ENCODE results near the gene DISC1. TPM values are rescaled to one million over a fixed set of nuclear protein-coding genes. Genes with fewer than 3 reads are reported as not detected.

The DISC1 gene
- polyA plus RNA-seq, 3 donors: 5.5 to 14.7 (median 5.8) TPM

DNA sequence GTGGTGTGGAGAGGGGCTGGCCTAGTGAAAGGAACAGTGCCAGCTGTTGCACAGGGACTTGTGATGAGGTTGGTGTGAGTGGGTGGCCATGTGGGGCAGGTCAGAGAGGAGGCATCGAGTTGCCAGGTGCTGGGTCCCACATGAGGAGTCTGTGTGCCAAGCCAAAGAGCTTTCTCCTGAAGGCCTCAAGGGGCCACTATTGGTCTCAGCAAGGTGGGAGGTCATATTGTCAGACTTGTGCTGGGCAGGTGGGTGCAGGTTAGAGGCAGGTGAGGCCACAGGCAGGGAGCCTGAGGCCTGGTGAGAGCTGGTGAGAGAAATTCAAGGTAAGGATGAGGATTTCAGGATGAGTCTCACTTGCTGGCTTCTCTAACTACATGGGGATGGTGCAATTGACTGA is 256.8 kb downstream of the DISC1 start:
- Histone ChIP-seq H4K20me1 (ENCODE audit: insufficient read depth, low read length) (peaks cover 40% of the 10 kb centered on the region), H3K9me3 (replicated peaks in 1 of 2; ENCODE audit: control insufficient read depth in 1 of 2, insufficient read depth in 1 of 2, low read length in 2 of 2) (no peaks in the 10 kb centered on the region), H3K27me3 (ENCODE audit: control insufficient read depth in 2 of 2, insufficient read depth in 2 of 2, low read length in 2 of 2) (no peaks in the 10 kb centered on the region), H3K4me1 (ENCODE audit: control insufficient read depth in 1 of 2, insufficient read depth in 2 of 2, low read length in 2 of 2) (no peaks in the 10 kb centered on the region), H3K9ac (ENCODE audit: insufficient read depth, low read length, poor library complexity, severe bottlenecking) (no peak overlapping the region), H3K4me2 (replicated peaks; ENCODE audit: extremely low read depth, low read length, poor library complexity, severe bottlenecking) (no peak overlapping the region), H3K27ac (ENCODE audit: low read depth in 1 of 2, low read length in 2 of 2) (no peak overlapping the region), H2AFZ (ENCODE audit: insufficient read depth, low read depth, low read length, poor library complexity, severe bottlenecking) (no peak overlapping the region), H3K4me3 (replicated peaks in 1 of 3; ENCODE audit: low read depth in 2 of 3, low read length in 3 of 3) (no peak overlapping the region), H3K36me3 (replicated peaks in 1 of 2; ENCODE audit: control insufficient read depth in 1 of 2, insufficient read depth in 2 of 2, low read length in 2 of 2) (peaks cover 0 to 50% of the 10 kb centered on the region in 2 donors), H3K79me2 (ENCODE audit: insufficient read depth, low read length) (no peaks in the 10 kb centered on the region)
- 94% methylated on average over 1 of the region's 1 CpG for WGBS (ENCODE audit: insufficient coverage)
- Mint-ChIP-seq H3K27ac (peak overlapping the region in 1 of 7 donors; percentile 44), H3K36me3 (peaks cover 32 to 55% of the 10 kb centered on the region in 2 donors), H3K4me3 (no peak overlapping the region), H3K9me3 (peaks cover 0 to 4% (median 0%) of the 10 kb centered on the region in 7 donors), H3K27me3 (ENCODE audit: low read depth in 3 of 3) (no peaks in the 10 kb centered on the region), H3K4me1 (no peaks in the 10 kb centered on the region)
- TF ChIP-seq, protein P1, sequence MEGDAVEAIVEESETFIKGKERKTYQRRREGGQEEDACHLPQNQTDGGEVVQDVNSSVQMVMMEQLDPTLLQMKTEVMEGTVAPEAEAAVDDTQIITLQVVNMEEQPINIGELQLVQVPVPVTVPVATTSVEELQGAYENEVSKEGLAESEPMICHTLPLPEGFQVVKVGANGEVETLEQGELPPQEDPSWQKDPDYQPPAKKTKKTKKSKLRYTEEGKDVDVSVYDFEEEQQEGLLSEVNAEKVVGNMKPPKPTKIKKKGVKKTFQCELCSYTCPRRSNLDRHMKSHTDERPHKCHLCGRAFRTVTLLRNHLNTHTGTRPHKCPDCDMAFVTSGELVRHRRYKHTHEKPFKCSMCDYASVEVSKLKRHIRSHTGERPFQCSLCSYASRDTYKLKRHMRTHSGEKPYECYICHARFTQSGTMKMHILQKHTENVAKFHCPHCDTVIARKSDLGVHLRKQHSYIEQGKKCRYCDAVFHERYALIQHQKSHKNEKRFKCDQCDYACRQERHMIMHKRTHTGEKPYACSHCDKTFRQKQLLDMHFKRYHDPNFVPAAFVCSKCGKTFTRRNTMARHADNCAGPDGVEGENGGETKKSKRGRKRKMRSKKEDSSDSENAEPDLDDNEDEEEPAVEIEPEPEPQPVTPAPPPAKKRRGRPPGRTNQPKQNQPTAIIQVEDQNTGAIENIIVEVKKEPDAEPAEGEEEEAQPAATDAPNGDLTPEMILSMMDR (IDR thresholded peaks at IDR 0.05): no peak
- DNase-seq: no peak
- intact Hi-C loops (cut with micrococcal nuclease): no loop called here

DNA sequence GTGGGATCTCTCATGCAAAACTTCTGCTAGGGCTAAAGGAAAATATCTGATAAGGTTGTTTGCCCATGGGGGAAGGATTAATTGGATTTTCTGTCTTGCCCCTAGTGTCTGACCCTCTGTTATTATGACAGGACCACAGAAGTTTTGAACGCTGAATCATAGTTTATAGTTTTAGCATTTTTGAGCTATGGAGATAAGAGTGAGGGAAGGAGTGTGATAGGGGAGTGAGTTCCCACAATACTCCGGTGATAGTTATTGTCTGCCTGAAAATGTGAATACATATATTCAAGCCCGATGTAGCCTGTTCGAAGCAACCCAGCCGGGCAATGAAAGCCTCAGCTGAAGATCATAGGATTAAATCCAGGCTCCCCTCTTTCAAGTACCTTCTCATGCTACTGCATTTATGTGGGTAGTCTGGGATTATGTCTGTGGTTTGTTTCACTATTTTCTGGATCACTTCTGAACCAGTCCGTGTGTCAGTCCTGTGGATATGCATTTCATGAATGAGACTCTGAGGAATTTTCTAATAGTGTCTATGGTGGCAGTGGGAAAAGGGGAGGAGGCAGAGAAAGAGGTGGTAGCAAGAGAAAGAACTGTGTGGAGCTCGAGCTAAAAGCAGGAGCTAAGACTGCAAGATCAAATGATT is 258.7 kb downstream of the DISC1 start:
- Histone ChIP-seq H3K9ac (ENCODE audit: insufficient read depth, low read length, poor library complexity, severe bottlenecking) (no peak overlapping the region), H3K4me2 (replicated peaks; ENCODE audit: extremely low read depth, low read length, poor library complexity, severe bottlenecking) (no peak overlapping the region), H4K20me1 (ENCODE audit: insufficient read depth, low read length) (peaks cover 45% of the 10 kb centered on the region), H3K9me3 (replicated peaks in 1 of 2; ENCODE audit: control insufficient read depth in 1 of 2, insufficient read depth in 1 of 2, low read length in 2 of 2) (no peaks in the 10 kb centered on the region), H3K79me2 (ENCODE audit: insufficient read depth, low read length) (no peaks in the 10 kb centered on the region), H2AFZ (ENCODE audit: insufficient read depth, low read depth, low read length, poor library complexity, severe bottlenecking) (no peak overlapping the region), H3K27ac (ENCODE audit: low read depth in 1 of 2, low read length in 2 of 2) (no peak overlapping the region), H3K27me3 (ENCODE audit: control insufficient read depth in 2 of 2, insufficient read depth in 2 of 2, low read length in 2 of 2) (no peaks in the 10 kb centered on the region), H3K4me3 (replicated peaks in 1 of 3; ENCODE audit: low read depth in 2 of 3, low read length in 3 of 3) (no peak overlapping the region), H3K36me3 (replicated peaks in 1 of 2; ENCODE audit: control insufficient read depth in 1 of 2, insufficient read depth in 2 of 2, low read length in 2 of 2) (peaks cover 4 to 47% of the 10 kb centered on the region in 2 donors), H3K4me1 (ENCODE audit: control insufficient read depth in 1 of 2, insufficient read depth in 2 of 2, low read length in 2 of 2) (no peaks in the 10 kb centered on the region)
- DNase-seq: no peak
- H3K4me3 Mint-ChIP-seq: no peak overlapping the region
- no peaks in the 10 kb centered on the region for H3K4me1 Mint-ChIP-seq
- 91% methylated on average over 2 of the region's 7 CpGs for WGBS (ENCODE audit: insufficient coverage)
- peaks cover 0 to 4% (median 0%) of the 10 kb centered on the region in 7 donors for H3K9me3 Mint-ChIP-seq
- peak overlapping the region in 1 of 7 donors; percentile 42 for H3K27ac Mint-ChIP-seq
- intact Hi-C loops (cut with micrococcal nuclease): no loop called here
- no peaks in the 10 kb centered on the region for H3K27me3 Mint-ChIP-seq (ENCODE audit: low read depth in 3 of 3)
- TF ChIP-seq, protein P1 (IDR thresholded peaks at IDR 0.05): no peak
- peaks cover 33 to 64% of the 10 kb centered on the region in 2 donors for H3K36me3 Mint-ChIP-seq

Measured in CD14-positive monocyte (primary cell).